ENCODE measurements around the gene MYD88. TPM values are rescaled to one million over a fixed set of nuclear protein-coding genes. Genes with fewer than 3 reads are reported as not detected.

The MYD88 gene
- total and polyA plus RNA-seq, 12 donors: 4.2 to 22.3 (median 7.1) TPM

- Histone ChIP-seq H3K4me1 (peaks cover 0 to 18% (median 0%) of the 10 kb centered on the region in 9 donors), H3K27ac (no peak overlapping the region), H3K27me3 (peaks cover 0 to 6% (median 0%) of the 10 kb centered on the region in 7 donors), H3K9me3 (peaks cover 0 to 8% (median 0%) of the 10 kb centered on the region in 11 donors), H3K36me3 (no peaks in the 10 kb centered on the region), H3K4me3 (no peak overlapping the region)
- WGBS, 2 donors: 85 to 90% methylated on average over 6 of the region's 6 CpGs
- no peak for DNase-seq
- no peak for ATAC-seq
- intact Hi-C loops (cut with DNase I): loop anchor here in 3 of 10 donors (10.0 kb wide), 2 partner anchors 234 to 364 kb away; partner anchors contain the start of gene XYLB (in 2 of the 3)
- TF ChIP-seq, protein P1, sequence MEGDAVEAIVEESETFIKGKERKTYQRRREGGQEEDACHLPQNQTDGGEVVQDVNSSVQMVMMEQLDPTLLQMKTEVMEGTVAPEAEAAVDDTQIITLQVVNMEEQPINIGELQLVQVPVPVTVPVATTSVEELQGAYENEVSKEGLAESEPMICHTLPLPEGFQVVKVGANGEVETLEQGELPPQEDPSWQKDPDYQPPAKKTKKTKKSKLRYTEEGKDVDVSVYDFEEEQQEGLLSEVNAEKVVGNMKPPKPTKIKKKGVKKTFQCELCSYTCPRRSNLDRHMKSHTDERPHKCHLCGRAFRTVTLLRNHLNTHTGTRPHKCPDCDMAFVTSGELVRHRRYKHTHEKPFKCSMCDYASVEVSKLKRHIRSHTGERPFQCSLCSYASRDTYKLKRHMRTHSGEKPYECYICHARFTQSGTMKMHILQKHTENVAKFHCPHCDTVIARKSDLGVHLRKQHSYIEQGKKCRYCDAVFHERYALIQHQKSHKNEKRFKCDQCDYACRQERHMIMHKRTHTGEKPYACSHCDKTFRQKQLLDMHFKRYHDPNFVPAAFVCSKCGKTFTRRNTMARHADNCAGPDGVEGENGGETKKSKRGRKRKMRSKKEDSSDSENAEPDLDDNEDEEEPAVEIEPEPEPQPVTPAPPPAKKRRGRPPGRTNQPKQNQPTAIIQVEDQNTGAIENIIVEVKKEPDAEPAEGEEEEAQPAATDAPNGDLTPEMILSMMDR (IDR thresholded peaks at IDR 0.05): no peak
Measured at GRCh38 chr3:38110314-38111050, 28.0 kb upstream of the MYD88 start.

DNA sequence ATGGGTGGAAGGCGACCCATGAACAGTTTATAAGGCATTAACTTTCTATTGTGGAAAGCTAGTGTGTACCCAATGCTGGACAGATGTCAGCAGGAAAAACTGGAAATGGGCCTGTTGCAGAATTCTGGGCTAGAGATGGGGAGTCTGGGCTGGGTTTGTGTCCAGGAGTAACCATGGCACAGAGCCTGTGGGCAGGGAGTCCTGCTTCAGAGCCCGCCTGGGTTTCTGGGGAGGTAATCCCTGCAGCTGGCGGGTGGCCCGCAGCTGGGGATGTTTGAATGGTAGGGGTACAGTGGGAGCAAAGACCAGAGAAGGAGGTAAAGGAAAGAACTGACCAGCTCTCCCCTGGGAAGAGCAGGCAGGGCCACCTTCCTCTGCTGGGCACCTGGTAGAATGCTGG is 27.3 kb upstream of the MYD88 start:
- Histone ChIP-seq H3K4me3 (no peak overlapping the region), H3K4me1 (peaks cover 0 to 18% (median 0%) of the 10 kb centered on the region in 9 donors), H3K9me3 (peaks cover 0 to under 1% (median 0%) of the 10 kb centered on the region in 11 donors), H3K27me3 (peaks cover 0 to 6% (median 0%) of the 10 kb centered on the region in 7 donors), H3K36me3 (no peaks in the 10 kb centered on the region), H3K27ac (no peak overlapping the region)
- DNase-seq (no peak), ATAC-seq (no peak)
- WGBS, 2 donors: 96 to 97% methylated on average over 4 of the region's 4 CpGs
- intact Hi-C loops (cut with DNase I): loop anchor here in 3 of 10 donors (10.0 kb wide), 2 partner anchors 234 to 364 kb away; partner anchors contain the start of gene XYLB (in 2 of the 3)
- TF ChIP-seq, protein P1 (IDR thresholded peaks at IDR 0.05): no peak

DNA sequence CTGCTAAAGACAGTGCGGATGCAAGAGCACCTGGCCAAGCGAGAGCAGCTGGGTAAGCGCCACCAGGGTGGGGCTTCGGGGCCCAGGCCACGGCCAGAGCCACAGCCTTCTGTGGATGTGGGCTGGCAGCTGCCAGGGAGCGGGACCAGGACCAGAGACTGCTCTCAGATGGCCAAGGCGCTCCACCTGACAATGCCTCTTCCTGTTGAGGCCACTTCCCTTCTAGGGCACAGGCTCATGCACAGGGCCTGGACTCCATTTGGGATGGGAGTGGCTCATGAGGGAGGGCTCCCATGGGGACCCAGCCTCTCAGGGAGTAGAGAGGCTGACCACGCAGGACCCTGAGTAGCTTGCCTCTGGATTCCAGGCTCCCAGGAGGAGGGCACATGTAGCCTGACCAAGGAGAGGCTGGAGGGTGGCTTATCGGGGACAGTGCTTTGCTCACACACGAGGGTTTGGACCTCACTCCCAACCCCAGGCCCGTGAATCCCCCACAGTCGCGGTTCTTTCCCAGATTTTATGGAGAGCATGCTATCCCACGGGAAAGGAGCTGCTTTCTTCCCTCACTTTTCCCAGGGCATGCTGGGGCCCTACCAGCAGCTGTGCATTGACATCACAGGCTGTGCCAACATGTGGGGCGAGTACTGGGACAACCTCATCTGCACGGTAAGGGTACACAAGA is 26.6 kb upstream of the MYD88 start:
- DNase-seq (no peak), ATAC-seq (no peak)
- Histone ChIP-seq H3K4me3 (no peak overlapping the region), H3K36me3 (no peaks in the 10 kb centered on the region), H3K27me3 (peaks cover 0 to 6% (median 0%) of the 10 kb centered on the region in 7 donors), H3K27ac (no peak overlapping the region), H3K4me1 (peaks cover 0 to 18% (median 0%) of the 10 kb centered on the region in 9 donors), H3K9me3 (no peaks in the 10 kb centered on the region)
- TF ChIP-seq, protein P1 (IDR thresholded peaks at IDR 0.05): no peak
- 79 to 85% methylated on average over 16 of the region's 16 CpGs for WGBS, 2 donors
- intact Hi-C loops (cut with DNase I): loop anchor here in 3 of 10 donors (10.0 kb wide), 2 partner anchors 233 to 363 kb away; partner anchors contain the start of gene XYLB (in 2 of the 3)

DNA sequence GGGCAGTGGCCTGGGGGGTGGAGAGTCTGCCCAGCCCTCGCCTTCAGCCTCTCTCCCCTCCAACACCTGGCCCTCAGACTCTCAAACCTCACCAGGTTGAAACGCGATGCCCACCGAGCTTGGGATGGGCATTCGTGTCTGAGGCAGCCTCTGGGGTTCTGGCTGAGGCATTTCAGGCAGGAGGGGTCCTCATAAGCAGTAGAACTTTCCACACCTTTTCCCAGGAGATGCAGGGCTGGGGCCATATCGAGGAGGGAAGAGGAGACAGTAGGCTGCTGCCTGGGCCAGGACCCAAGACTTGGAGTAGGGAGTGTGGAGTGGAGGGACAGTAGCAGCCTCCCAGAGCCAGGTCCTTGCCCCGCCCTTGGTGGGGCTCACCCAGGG is 26.1 kb upstream of the MYD88 start:
- DNase-seq (no peak), ATAC-seq (no peak)
- Histone ChIP-seq H3K36me3 (no peaks in the 10 kb centered on the region), H3K27me3 (peaks cover 0 to 6% (median 0%) of the 10 kb centered on the region in 7 donors), H3K4me1 (peaks cover 0 to 17% (median 3%) of the 10 kb centered on the region in 9 donors), H3K9me3 (no peaks in the 10 kb centered on the region), H3K4me3 (no peak overlapping the region), H3K27ac (no peak overlapping the region)
- 86 to 92% methylated on average over 7 of the region's 7 CpGs for WGBS, 2 donors
- TF ChIP-seq, protein P1 (IDR thresholded peaks at IDR 0.05): no peak
- intact Hi-C loops (cut with DNase I): loop anchor here in 3 of 10 donors (10.0 kb wide), 2 partner anchors 232 to 362 kb away; partner anchors contain the start of gene XYLB (in 2 of the 3)
